HUDEP-2 (cell line): ENCODE results near the gene RBP5.
A peak's percentile ranks its signal among the peaks of the same experiment; 100 is the strongest.

ENCODE experiments used
- DNase-seq, 76 experiments: peaks; one replicate each; lab custom pipeline; 2025; ENCODE audit not compliant: unreplicated experiment in 76 of 76; lab: John Stamatoyannopoulos, UW

Gene RBP5

GRCh38 chr12:7146906-7147305, 18.2 kb upstream of the RBP5 start:
- DNase-seq: no peak

DNA sequence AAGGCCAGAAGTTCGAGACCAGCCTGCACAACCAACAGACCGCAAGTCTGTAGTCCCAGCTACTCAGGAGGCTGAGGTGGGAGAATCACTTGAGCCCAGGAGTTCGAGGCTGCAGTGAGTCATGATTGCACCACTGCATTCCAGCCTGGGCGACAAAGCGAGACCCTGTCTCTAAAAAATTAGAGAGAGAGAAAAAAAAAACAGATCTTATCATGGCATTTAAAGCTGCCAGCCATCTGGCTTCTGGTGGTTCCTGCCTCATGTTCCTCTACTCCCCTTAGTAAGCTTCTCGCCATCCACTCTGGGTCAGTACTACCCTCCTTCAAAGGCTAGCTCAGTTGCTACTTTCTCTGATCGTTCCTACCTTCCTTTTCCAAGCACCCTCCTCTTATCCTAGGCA, 17.5 kb upstream of the RBP5 start:
- DNase-seq: no peak

DNA sequence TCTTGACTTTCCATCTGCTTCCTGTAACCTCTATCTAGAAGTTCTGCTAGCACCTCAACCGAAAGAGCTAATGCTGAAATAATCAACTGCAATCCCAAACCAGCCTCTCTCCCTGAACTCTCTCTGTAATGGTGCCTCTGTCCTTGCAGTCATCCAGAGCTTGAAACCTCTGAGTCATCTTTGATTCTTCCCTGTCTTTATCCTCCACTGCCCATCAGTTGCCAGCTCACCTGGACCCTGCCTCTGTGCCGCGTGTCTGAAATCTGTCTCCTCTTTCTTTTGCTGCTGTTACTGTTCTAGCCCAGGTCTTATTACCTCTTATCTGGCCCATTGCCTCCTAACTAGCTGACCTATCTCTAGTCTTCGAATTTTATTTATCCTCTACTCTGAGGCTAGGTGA, 17.0 kb upstream of the RBP5 start:
- no peak for DNase-seq

GRCh38 chr12:7144414-7145120, 15.9 kb upstream of the RBP5 start:
- DNase-seq: peak in 15 of 76 experiments; percentile 3 to 34 (median 21)

DNA sequence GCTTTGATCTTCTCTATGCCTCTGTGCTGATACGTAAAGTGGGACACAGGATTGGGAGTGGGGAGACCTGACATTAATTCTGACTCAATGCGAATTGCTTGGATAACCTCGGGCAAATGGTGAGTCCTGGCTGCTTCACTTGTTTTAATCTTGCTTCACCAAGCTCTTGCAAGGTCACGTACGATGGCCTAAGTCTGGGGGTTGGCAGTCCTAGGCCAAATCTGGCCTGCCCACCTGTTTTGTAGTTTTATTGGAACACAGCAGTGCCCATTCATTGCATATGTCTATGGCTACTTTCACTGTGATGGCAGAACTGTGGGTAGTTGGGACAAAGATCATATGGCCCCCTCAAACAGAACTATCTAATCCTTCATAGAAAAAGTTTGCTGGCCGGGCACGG, 14.9 kb upstream of the RBP5 start:
- DNase-seq: no peak

DNA sequence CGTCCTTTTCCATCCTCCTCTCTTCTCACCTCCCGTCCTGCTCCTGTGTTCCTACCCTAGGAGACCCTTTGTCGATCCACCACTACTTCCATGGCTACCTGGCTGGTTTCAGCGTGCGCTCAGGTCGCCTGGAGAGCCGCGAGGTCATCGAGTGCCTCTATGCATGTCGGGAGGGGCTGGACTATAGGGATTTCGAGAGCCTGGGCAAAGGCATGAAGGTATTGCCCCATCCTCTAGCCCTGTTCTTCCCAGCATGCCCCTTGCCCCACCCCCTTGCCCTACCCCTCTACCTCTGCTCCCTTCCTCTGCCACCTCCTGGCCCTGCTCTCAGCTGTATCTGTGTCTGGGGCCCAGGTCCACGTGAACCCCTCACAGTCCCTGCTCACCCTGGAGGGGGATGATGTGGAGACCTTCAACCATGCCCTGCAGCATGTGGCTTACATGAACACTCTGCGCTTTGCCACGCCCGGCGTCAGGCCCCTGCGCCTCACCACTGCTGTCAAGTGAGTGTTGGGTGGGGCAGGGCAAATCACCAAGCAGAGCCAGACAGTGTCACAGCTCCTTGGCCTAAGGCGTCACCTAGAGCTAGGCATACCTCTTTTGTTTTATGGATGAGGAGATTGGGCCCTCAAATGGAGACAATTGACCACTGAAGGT, 14.2 kb upstream of the RBP5 start:
- DNase-seq: no peak

DNA sequence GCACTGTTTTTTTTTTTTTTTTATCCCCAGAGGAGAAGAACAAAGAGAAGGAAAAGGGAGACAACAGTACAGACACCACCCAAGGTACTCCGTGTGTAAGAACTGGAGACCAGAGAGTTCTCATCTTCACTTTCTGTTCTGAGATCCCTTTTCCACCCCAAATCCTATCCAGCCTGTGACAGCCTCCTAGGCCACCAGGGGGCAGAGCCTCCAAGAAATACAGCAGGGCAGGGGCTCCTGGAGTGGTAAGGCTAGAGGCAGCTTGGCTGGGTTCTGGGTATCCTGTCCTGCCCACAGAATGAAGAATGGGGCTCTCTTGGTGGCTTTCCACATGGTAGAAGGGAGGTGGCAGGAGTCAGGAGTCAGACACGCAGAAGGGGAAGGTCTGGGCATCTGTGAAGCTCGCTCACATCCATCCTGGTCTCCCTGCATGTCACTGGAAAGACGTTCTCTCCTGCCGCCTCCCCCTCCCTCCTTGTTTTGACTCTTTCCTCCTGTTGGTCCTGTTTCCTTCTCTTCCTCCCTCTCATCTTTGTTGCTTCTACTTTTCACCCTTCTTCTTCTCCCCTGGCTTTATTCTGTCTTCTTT, 13.5 kb upstream of the RBP5 start:
- DNase-seq: peak in 47 of 76 experiments; percentile 6 to 72 (median 34)

GRCh38 chr12:7141351-7142005, 12.8 kb upstream of the RBP5 start:
- no peak for DNase-seq

- DNase-seq: no peak
Observed at GRCh38 chr12:7139200-7139599, 10.5 kb upstream of the RBP5 start.

- DNase-seq: no peak
Observed at GRCh38 chr12:7137908-7138307, 9.2 kb upstream of the RBP5 start.

GRCh38 chr12:7136676-7137075, 8.0 kb upstream of the RBP5 start:
- DNase-seq: no peak

DNA sequence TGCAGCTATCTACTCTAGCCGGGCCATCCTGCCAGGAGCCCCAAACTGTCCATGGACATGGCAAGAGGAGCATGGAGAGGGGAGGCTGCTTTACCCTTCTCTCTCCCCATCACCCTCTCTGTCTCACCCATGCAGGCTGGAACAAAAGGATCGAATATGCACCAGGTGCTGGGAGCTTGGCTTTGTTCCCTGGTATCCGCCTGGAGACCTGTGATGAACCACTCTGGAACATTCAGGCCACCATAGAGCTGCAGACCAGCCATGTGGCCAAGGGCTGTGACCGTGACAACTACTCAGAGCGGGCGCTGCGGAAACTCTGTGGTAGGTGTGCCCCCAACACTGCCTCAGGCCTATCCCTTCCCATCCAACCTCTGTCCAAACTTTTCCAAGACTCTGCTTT, 7.4 kb upstream of the RBP5 start:
- DNase-seq: no peak

GRCh38 chr12:7134396-7135166, 5.9 kb upstream of the RBP5 start:
- DNase-seq: no peak

GRCh38 chr12:7131502-7131866, 2.8 kb upstream of the RBP5 start:
- no peak for DNase-seq

DNA sequence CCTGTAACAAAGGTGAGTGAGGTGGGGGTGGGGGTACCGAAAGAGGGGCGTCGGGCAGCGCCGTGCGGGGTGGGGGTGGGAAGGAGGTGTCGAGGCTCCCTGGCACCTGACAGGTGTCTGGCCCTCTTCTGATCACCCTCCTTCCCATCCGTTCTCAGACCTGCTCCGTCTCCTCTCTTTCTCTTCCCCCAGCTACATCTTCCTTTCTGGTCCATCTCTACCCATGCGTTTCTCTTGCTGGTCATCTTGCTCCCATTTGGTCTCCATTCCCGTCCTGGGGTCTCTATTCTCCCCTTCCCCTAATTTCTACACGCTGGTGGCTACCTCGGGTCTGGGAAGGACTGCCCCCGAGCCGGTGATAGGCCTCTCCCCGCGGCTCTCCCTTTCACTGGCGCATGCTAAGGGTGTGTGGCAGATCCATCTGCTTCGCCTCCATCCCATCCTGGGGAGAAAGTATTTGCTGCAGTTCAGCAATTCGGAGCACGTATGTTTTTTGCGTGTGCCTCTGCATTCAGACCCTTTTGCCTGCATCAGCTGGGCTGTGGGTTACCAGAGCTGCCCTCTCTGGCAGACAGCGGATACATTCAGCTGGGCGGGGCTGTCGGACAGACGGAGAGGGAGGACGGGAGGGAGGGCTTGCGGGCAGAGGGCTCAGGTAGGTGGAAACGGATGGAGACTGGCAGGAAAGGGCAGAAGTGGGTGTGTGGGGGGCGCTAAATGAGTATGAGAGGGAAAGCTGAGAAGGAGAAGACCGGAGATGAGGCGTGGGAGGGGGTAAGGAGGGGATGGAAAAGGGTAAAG, 2.2 kb upstream of the RBP5 start:
- DNase-seq: peak in 17 of 76 experiments; percentile 5 to 39 (median 18)

DNA sequence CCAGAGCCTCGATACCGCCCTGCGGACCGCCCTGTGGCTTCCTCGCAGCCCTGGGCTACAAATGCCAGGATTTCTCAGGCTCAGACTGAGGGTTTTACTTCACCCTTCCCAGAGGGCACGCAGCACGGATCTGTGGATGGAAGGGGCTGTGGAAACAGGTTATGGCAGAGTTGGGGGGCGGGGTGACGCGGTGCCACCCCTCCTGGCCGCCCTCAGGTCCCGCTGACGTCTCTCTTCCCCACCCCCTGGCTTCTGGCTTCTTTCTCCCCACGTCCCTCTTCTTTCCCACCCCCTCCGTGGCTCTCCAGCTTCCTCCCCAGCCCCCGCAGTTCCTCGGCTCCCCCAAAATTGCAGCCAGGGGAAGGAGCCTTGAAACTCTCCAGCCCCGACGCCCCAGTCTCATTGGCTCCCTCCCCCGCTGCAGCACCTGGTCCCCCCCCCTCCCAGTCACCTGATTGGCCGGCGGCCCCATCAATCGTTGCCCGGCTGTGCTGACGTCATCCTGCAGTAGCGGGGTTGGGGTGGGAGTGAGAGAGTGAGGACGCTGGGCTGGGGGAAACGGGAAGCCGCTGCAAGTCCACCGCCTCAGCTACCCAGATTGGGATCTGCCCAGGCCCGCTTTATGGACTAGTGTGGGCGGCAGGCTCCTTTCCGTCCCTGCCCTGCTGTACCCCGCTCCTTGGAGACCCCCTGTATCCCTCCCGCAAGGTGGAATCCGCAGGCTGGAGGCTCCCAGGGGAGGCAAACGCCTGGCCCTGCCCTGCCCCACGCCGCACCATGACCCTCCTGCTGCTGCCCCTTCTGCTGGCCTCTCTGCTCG, 1.4 kb upstream of the RBP5 start, which contains the start of gene CLSTN3:
CLSTN3 (plus strand) TSS at position 500 of the 820 bp plus-strand sequence; CDS start at position 778, 278 bp downstream.
- DNase-seq: peak in 67 of 76 experiments; percentile 8 to 84 (median 63)

DNA sequence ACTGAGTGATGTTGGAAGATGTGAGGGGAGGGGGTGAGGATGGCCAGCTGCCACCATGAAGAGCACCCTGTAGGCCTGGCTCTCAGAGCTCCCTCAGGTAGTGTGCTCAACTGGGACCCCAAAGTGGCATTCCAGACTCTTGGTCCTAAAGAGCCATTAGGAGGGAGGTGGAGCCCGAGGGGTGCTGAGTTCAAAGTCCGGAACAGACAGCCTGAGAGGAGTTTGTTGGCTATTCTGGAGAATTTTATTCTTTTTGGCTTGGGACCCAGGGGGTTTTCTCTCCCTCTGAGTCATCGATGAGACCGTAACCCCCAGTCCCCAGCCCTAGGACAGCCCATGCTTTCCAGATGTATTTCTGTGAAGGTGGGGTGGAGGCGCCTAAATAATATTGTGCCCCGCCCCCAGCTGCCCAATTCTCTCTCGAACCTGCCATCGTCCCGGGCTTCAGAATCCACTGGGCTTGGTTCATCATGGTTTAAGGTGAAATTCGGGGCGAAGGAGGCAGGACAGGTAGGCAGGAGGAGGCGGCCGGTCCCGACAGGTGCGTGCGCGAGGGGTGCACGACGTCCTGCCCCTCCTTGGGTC, 690 bp upstream of the RBP5 start:
- no peak for DNase-seq

- no peak for DNase-seq
Observed at GRCh38 chr12:7127916-7128626, 618 bp downstream of the RBP5 start.
